KBM-7 (cell line): ENCODE results near the gene DNAJC15.
A peak's percentile ranks its signal among the peaks of the same experiment; 100 is the strongest.

ENCODE experiments used
- DNase-seq: peaks from one replicate; pipeline ENCODE4 v3.0.0-alpha.2; 2015
- in situ Hi-C: fragments of 300-500 bp; cut with MboI; formaldehyde crosslinking; loops from 2 replicates; pipeline ENCODE4 v1.14.3; 2020; ENCODE audit warnings: low sequenced_read_pairs, low pct_unique_long_range_greater_than_20kb, mixed read lengths

DNAJC15 gene

GRCh38 chr13:43077046-43077445 lies 53.7 kb downstream of the DNAJC15 start:
- in situ Hi-C loops = no loop called here
- DNase-seq = no peak

- no peak for DNase-seq
These were observed 54.1 kb downstream of the DNAJC15 start for GRCh38 chr13:43077461-43077860.

GRCh38 chr13:43077906-43078305 lies 54.5 kb downstream of the DNAJC15 start:
- no peak for DNase-seq
- in situ Hi-C loops = no loop called here

More at GRCh38 chr13:43077461-43077860, 54.1 kb downstream of the DNAJC15 start:
- in situ Hi-C loops = no loop called here

GRCh38 chr13:43078399-43078798 lies 55.0 kb downstream of the DNAJC15 start:
- in situ Hi-C loops = no loop called here
- DNase-seq = no peak

DNA sequence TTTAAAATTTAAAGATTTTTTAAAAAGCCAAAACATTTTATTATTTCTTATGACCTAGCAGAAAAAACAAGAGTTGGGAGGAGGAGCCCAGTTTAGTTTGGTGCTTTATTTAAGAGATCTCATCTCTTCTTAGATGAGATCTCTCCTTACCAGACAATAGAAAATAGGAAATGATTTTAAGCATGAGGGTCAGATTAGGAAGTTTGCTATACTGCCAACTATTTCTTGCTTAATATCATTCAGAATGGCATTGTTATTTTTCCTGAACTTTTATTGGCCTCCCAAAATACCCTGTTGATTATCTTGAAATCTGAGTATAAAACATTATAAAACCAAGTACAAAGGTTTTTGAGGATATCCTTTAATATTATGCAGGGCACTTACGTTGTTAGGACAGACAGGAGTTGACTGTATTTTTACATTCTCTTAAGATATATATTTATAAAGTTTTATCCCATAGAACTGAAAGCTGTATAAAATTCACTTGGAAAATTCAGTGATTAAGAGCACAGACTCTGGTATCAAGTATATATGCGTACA lies 56.1 kb downstream of the DNAJC15 start:
- in situ Hi-C loops = no loop called here

DNA sequence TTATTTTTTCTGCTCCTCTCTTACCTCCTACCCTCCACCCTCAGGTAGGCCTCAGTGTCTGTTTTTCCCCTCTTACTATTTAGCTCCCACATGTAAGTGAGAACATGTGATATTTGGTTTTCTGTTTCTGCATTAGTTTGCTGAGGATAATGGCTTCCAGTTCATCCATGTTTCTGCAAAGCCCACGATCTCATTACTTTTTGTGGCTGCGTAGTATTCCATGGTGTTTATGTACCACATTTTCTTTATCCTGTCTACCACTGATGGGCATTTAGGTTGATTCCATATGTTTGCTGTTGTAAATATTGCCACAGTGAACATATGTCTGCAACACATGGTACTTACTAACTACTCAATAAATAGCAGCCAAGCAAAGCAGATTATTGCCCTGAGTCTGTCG lies 56.8 kb downstream of the DNAJC15 start:
- no peak for DNase-seq
- in situ Hi-C loops = no loop called here

More for the DNA sequence above, 56.1 kb downstream of the DNAJC15 start:
- no peak for DNase-seq

GRCh38 chr13:43081866-43082265 lies 58.5 kb downstream of the DNAJC15 start:
- DNase-seq = no peak
- in situ Hi-C loops = no loop called here

GRCh38 chr13:43083750-43084149 lies 60.4 kb downstream of the DNAJC15 start:
- DNase-seq = no peak
- in situ Hi-C loops = no loop called here

- in situ Hi-C loops = no loop called here
- DNase-seq = peak; percentile 38
These were observed 62.2 kb downstream of the DNAJC15 start for GRCh38 chr13:43085545-43085944.

GRCh38 chr13:43086181-43086580 lies 62.8 kb downstream of the DNAJC15 start:
- in situ Hi-C loops = no loop called here
- no peak for DNase-seq

GRCh38 chr13:43088093-43088511 lies 64.7 kb downstream of the DNAJC15 start:
- DNase-seq = no peak
- in situ Hi-C loops = no loop called here

DNA sequence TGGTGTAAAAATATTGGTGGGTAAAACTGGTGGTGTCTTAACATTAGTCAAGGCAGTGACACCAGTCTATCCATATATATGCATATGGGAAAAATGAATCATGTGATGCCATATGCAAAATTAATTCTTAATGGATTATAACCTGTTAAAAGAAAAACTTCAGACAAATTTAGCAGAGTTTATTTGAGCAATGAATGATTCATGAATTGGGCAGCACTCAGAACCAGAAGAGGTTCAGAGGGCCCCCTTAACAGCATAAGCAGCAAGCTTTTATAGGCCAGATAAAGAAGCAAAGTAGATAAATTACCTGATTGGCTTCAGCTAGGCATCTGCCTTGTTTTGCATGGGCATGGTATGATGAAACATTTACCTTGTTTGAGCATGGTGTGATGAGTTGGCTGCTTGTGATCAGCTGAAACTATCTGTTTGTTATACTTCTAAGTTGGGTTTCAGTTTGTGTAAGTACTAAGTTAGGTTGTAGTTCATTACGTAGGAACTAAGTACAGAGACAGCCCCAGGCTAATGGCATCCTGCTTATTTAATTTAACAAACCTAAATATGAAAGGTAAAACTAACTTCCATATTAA lies 66.6 kb downstream of the DNAJC15 start:
- no peak for DNase-seq
- in situ Hi-C loops = no loop called here

GRCh38 chr13:43094901-43095300 lies 71.5 kb downstream of the DNAJC15 start:
- in situ Hi-C loops = no loop called here

DNA sequence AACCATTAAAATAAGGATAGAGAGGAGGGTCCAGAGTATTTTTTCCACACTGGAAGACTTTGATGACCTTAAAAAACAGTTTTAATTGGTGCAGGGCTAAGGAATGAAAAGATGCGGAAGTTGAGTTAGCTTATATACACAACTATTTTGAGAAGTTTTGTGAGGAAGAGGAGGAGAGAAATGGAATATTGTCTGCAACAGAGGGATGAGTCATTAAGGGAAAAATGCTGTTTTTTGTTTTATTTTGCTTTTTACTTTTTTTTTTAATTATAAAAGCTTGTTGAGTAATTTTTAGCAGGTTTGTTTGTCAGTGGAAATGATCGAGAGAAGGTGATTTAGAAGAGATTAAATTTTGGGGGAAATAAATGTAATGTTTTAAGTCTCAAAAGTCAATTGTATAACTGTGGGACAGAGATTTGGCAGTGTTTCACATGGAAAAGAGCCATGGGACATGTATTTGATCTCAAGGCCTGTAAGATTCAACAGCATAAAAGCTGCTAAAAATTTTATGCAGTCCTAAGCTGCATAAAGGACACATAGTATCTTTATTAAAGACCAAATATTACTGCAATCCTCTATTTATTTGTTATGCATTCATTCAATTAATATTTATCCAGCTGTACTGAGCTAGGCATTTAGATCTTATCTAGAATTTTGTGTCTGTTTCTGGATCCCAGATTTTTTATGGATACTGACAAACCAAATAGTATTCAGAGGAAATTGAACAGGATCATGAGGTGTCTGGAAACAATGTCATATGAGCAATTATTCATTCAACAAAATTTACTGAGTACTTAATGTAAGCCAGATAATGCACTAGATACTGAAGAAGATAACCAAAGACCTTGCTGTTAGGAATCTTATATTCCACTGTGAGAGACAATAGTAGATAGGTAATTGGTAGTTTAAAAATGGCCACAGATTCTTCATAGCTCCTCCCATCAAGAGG lies 72.7 kb downstream of the DNAJC15 start:
- in situ Hi-C loops = no loop called here
- DNase-seq = no peak

More at GRCh38 chr13:43094901-43095300, 71.5 kb downstream of the DNAJC15 start:
- DNase-seq = no peak

DNA sequence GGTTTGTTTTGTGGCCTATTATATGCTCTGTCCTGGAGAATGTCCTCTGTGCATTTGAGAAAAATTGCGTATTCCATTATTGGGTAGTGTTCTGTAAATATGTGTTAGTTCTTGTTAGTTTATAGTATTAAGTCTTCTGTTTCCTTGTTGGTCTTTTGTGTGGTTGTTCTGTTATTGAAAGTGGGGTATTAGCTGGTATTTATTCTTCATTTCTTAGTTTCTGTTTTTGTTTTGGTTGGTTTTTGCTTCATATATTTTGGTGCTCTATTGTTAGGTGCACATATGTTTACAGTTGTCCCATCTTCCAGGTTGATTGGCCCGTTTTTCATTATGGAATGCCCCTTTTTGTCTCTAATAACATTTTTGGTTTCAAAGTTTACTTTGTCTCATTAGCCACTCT lies 77.3 kb downstream of the DNAJC15 start:
- no peak for DNase-seq
- in situ Hi-C loops = no loop called here

DNA sequence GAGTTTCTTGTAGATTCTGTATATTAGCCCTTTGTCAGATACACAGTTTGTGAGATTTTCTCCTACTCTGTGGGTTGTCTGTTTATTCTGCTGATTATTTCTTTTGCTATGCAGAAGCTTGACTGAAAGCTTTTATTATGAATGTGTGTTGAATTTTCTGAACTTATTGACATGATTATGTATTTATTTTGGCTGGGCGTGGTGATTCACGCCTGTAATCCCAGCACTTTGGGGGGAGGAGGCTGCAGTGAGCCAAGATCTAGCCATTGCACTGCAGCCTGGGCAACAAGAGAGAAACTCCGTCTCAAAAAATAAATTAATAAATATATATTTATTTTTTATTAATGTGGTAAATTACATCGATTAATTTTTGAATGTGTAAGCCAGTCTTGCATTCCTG lies 78.9 kb downstream of the DNAJC15 start:
- in situ Hi-C loops = no loop called here

GRCh38 chr13:43107780-43108179 lies 84.4 kb downstream of the DNAJC15 start:
- no peak for DNase-seq
- in situ Hi-C loops = no loop called here

More for the DNA sequence above, 78.9 kb downstream of the DNAJC15 start:
- no peak for DNase-seq

- DNase-seq = no peak
These were observed 86.7 kb downstream of the DNAJC15 start for GRCh38 chr13:43110036-43110435.

DNA sequence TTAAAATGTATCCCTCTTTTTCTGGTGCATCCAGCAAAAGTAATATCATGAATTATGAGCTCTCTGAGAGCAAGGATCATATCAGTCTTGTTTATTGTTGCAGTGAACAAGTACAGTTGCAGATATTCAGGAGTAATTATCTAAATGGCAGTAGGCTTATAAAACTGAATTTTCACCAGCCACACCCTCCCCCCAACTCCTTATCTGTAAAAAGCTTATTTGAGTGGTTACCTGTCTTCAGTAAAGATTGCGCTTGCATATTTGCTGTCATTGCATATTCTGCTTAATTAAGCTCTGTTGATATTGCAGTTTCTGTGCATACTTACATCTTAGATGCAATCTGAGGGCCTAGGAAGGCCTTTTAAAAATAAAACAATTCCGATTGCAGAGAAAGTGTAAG lies 87.3 kb downstream of the DNAJC15 start:
- no peak for DNase-seq
- in situ Hi-C loops = no loop called here

More at GRCh38 chr13:43110036-43110435, 86.7 kb downstream of the DNAJC15 start:
- in situ Hi-C loops = no loop called here
